ENCODE data around the gene DLAT.
"Not testable (repeated sequence)": the region's sequence is repeated elsewhere in the genome, so short reads cannot be mapped to it uniquely, and the experiment has no call there.

The DLAT gene

DNA sequence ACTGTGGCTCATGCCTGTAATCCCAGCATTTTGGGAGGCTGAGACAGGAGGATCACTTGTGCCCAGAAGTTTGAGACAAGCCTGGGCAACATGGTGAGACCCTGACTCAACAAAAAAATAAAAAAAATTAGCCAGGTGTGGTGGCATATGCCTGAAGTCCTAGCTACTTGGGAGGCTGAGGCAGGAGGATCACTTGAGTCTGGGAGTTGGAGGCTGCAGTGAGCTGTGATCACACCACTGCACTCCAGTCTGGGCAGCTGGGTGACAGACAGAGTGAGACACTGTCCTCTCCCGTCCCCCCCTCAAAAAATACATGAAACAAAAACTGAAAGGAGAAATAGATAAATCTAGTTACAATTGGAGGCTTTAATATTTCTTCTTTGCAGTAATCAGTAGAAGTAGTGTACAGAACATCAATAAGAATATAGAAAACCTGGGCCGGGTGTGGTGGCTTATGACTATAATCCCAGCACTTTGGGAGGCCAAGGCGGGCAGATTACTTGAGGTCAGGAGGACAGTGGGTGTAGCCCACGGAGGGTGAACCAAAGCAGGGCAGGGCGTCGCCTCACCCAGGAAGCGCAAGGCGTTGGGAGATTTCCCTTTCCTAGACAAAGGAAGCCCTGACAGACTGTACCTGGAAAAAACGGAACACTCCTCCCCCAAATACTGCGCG is 19.6 kb upstream of the DLAT start:
- DNase-seq: no peak

DNA sequence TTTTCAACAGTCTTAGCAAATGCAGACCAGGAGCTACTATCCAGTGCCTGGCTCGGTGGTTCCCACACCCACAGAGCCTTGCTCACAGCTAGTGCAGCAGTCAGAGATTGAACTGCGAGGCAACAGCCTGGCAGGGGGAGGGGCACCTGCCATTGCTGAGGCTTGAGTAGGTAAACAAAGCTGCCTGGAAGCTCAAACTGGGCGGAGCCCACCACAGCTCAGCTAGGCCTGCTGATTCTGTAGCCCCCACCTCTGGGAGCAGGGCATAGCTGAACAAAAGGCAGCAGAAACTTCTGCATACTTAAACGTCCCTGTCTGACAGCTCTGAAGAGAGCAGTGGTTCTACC is 19.1 kb upstream of the DLAT start:
- DNase-seq: not testable (repeated sequence)

DNA sequence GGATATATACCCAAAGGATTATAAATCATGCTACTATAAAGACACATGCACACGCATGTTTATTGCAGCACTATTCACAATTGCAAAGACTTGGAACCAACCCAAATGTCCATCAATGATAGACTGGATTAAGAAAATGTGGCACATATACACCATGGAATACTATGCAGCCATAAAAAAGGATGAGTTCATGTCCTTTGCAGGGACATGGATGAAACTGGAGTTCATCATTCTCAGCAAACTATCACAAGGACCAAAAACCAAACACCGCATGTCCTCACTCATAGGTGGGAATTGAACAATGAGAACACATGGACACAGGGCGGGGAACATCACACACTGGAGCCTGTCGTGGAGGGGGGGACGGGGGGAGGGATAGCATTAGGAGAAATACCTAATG is 13.8 kb upstream of the DLAT start:
- DNase-seq: not testable (repeated sequence)

DNA sequence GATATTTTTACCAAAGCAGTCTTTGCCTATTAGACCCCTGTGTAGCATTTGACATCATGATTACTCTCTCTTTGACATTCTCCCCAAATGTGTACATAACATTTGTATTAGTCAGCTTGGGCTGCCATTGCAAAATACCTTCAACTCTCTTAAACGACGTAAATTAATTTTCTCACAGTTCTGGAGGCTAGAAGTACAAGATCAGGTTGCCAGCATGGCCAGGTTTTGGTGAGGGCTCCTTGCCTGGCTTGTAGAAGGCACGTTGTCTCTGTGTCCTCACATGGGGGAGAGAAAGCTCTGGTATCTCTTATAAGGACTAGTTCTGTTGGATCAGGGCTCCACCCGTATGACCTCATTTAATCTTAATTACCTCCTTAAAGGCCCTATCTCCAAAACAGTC is 12.3 kb upstream of the DLAT start:
- no peak for DNase-seq

DNA sequence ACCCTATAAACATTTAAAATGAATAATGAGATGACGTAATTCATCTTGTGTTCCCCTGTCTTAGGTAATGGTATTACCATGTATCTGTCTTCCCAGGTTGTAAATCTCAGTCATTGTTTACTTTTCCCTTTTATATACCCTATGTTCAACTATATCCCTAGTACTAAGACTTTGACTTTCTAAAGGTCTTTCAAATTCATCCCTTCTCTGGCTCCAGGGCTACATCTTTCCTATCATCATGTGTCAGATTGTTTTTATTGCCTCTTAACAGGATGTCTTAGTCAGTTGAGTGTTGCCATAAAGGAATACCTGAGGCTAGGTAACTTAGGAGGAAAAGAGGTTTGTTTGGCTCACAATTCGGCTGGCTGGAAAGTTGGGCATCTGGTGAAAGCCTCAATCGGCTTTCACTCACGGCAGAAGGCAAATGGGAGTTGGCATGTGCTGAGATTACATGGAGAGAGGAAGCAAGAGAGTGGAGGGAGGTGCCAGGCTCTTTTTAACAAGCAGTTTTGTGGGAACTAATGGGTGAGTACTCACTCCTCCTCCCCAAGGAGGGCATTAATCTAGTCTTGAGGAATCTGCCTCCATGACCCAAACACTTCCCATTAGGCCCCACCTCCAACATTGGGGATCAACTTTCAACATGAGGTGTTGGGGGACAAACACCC is 11.6 kb upstream of the DLAT start:
- DNase-seq: no peak

DNA sequence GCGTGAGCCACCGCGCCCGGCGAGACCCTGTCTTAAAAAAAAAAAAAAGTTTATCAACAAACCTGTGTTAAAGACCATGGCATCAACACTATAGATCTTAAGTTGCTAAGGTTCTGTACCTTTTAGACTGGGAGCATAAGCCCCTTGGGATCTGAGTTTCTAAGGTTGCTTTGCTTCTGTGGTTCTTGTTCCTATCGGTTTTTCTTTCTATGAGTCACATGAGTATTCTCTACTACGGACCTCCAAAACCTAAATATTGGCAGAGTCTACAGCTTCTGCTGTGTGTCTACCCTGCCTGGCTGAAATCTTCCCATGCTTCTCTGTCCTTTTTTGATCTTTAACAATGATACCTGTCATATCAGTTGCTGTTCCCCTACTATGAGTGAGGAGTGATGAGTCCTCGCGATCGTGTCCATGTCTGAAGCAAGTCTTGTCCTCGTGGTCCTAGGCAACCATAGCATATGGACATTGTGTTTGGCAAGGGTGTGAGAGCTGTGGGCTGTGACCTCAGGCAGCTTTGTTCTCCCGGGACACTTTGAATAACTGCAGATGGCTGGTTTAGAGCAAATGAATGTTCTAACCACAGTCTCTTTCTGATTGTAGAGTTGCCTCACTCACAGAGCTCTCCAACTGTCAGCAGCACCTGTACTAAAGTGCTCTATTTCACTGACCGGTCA is 9.0 kb upstream of the DLAT start:
- no peak for DNase-seq

DNA sequence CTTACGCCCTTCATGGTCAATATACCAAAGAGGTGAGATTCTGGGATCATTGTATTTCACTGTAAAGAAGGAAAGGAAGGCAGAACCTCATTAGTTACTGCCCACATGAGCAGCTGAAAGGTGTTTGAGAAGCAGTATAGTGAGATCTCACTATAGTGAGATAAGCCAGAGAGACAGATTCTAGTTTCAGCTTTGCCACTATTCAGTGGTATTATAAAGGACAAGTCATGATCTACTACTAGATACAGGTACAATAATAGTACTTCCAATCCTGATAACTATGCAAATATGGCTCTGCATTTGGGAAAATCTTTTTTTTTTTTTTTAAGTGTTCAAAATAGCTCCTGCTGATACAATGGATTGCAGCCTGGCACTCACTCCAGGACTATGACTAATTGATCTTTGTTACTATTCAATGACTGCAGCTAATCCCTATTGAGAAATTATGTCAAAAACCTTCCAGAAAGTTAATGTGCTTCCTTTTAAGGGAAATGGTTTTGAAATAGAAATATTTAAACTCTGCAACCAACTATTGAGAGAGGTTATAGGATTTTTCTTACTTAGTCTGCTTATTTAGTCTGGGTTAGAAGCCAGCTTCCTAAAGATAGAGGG is 8.3 kb upstream of the DLAT start:
- no peak for DNase-seq

DNA sequence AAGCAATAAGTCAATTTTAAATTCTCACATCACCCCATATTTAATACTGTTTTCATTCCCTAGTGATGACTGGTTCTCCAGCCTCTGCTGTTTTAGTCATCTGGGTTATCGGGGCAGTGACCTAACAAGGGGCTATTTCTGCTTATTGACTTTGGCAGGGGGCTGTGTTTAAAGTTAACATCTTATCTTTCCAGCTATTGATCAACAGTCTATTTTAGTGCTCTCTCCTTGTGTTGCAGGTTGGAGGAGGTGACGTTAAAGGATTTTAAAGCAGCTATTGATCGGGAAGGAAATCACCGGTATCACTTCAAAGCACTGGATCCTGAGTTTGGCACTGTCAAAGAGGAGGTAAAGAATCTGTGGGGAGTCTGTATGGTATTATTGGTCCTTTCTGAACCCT is 7.7 kb upstream of the DLAT start:
- DNase-seq: no peak

DNA sequence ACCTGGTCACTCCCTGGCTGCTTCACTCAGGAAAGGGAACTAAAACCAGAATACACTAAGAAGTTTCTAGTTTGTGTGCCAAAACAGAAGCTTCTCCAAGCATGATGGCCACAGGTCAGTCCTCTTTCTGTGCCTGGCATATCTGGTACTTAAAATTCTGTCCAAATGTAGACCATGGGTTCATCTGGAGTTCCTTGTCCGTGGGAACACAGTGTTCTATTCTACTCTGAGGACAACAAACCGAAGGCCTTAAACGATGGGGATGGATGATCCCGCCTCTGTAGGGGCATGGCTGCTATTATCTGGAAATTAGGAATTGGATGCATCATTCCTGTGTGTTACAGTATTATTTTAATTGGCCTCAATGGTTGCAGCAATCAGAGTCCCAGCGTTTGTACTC is 6.1 kb upstream of the DLAT start:
- no peak for DNase-seq

DNA sequence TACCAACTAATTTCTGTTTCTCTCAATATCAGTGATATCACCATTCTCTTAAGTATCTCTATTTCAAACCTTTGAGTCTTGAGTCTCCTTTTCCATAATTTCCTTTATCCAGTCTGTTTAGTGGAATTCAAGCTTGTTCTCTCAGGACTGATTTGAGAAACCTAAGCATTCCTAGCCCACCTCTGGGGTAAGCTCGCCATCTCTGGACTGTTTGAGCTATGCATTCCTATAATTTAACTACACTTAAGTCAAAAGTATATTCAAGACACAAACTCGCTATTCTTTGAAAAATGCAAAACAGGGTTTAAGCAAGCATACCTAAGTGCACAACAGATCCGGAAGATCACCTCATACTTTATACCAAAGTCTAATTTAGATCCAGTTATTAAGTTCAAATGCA is 2.1 kb upstream of the DLAT start:
- DNase-seq: no peak

DNA sequence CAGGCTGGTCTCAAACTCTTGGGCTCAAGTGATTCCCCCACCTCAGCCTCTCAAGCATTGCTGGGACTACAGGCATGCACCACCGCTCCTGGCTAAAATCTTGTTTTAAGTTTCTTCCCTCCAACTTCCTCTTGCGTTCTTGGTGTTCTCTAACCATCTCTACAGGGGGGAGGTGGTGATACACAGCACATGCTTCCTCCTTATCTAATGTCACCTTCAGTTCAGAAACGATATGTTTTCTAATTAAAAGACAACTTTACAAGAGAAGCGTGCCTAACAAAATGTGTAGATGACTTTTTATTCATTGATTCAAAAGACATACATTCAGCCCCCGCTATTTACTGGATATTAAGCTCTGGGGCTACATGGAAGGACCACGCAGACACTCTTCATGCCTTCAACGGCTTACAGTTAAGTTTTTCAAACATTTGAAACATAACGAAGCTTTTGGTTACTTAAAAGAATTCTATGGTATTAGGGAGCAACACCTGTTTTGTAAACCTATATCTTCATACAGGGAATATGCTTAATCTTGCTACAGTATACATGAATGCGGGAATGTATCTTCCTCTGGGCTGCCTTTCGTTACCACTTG is 933 bp upstream of the DLAT start:
- DNase-seq: no peak

DNA sequence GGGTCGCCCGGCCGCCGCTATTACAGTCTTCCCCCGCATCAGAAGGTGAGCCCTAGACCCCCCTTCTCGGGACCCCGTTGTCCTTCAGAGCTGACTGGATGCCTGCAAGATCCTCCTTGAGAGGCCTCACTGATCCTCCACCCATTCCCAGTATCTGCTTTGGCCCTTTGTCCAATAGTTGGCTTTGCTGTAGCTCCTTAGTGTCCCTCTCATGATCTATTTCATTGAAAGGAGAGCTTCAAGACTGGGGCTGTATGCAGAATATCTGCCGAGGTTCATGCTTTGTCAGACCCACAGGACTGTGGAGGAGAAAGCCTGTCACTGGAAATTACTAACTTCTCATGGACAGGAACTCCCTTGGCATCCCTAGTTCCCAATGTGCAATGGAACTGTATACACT is 499 bp downstream of the DLAT start:
- no peak for DNase-seq

DNA sequence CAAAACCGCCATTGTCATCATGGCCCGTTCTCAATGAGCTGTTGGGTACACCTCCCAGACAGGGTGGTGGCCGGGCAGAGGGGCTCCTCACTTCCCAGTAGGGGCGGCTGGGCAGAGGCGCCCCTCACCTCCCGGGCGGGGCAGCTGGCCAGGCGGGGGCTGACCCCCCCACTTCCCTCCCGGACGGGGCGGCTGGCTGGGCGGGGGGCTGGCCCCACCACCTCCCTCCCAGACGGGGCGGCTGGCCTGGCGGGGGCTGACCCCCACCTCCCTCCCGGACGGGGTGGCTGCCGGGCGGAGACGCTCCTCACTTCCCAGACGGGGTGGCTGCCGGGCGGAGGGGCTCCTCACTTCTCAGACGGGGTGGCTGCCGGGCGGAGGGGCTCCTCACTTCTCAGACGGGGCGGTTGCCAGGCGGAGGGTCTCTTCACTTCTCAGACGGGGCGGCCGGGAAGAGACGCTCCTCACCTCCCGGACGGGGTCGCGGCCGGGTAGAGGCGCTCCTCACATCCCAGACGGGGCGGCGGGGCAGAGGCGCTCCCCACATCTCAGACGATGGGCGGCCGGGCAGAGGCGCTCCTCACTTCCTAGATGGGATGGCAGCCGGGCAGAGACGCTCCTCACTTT is 1.7 kb downstream of the DLAT start:
- not testable (repeated sequence) for DNase-seq

DNA sequence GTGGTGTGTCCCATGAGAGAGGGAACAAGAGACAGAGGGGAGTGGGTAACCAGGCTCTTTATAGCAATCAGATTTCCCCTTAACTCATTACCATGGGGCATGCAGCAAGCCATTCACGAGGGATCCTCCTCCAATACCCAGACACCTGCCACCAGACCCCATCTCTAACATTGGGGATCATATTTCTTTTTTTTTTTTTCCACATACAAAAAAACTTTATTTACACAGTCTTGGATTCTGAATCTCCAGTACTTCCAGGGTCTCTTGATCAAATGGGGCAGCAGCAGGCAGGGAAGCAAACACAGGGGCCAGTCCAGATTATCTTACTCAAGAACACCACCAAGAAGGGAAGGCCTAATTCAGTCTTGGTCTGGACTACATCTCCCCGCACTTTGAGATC is 4.3 kb downstream of the DLAT start:
- no peak for DNase-seq

DNA sequence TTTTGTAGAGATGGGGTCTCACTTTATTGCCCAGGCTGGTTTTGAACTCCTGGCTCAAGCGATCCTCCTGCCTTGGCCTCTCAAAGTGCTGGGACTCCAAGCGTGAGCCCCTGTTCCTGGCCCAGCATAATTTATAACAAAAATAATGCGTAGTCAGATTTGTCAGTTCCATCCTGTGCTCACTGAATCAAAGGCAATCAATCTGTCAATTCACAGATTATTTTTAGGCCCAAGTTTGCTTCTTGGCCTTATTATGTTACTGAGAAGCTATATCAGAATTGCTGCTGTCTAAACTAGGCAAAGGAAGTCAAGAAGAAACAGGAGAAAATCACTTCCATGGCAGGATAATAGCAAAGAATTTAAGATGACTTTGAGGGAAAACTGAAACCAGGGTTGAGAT is 8.7 kb downstream of the DLAT start:
- no peak for DNase-seq

DNA sequence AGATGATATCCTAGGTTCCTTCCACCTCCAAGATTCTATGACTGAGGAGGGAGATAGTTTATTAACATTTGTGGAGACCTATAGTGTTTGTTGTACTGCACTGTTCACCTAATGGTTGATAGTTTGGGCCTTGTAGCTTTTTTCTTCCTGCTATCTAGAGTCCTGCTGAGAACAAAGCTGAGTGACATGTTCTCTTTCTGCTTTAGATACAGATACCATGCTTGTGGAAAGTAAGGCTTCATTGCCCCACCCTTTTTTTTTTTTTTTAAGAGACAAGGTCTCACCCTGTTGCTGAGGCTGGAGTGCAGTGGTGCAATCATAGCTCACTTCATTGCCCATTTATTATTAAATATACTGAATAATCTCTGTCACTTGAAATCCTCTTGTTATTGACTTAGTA is 12.3 kb downstream of the DLAT start:
- no peak for DNase-seq

DNA sequence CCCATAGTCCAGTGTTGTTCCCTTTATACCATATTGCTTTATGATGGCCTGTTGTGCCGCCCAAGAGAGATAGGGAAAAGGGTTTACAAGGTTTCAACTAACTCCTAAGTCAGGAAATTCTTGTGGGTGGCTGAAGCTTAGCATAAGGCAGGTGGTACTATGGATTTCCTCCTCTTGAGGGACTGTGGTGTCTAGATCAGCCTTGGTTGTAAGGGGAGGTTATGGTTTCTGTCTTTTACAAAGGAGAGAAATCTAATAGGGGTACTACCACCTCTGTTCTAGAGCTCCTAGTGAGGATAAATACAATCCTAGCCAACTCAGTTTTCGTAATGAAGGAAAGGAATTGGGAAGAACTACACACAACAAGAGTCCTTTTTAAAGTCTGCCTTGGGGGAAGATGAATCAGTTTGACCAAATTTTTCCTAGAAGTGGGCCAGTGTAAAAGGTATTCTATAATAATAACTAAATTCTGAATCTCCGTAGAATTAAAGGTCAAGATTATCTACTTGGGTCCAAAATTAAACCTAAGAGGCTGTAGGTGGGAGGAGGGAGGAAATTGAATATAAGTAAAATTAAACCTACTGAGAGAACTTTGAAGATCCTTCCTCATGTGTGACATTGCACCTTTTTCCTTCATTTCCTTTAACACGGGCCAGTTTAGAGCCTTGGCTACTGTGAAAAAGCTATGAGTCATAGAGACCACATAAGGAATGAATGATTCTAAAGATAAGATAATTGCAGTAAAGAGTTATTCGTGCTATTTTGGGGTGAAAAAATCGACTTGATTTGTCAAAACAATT is 17.2 kb downstream of the DLAT start:
- no peak for DNase-seq

DNA sequence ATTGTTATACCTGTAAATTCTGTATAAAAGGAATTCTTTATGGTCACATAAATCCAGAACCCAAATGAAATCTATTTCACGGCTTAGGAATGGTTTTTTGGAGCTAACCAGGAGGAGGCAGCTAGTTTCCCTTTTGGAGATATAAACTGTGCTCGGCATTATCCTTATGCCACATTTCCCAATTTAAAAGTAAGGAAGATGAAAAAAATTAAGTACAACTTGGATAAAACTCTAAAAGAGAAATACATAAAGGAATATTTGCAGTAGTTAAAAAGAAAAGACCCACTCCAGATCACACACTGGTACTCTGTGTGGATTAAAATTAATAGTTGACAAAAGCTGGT is 17.7 kb downstream of the DLAT start:
- no peak for DNase-seq

DNA sequence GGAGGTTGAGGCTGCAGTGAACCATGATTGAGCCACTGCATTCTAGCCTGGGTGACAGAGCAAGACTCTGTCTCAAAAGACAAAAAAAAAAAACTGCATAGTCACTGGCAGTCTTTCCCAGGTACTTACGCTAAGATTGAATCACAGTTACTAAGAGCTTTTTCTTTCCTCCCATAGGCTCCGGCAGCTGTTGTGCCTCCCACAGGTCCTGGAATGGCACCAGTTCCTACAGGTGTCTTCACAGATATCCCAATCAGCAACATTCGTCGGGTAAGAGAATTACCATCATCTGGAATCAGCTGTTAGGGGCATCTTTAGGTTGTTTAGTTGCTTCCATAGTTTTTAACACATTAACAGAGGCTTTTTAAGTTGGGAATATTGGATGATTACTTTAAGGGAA is 19.8 kb downstream of the DLAT start:
- DNase-seq: no peak

DNA sequence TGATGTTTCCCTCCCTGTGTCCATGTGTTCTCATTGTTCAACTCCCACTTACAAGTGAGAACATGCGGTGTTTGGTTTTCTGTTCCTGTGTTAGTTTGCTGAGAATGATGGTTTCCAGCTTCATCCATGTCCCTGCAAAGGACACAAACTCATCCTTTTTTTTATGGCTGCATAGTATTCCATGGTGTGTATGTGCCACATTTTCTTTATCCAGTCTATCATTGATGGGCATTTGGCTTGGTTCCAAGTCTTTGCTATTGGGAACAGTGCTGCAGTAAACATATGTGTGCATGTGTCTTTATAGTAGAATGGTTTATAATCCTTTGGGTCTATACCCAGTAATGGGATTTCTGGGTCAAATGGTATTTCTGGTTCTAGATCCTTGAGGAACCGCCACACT is 21.4 kb downstream of the DLAT start:
- DNase-seq: not testable (repeated sequence)

DNA sequence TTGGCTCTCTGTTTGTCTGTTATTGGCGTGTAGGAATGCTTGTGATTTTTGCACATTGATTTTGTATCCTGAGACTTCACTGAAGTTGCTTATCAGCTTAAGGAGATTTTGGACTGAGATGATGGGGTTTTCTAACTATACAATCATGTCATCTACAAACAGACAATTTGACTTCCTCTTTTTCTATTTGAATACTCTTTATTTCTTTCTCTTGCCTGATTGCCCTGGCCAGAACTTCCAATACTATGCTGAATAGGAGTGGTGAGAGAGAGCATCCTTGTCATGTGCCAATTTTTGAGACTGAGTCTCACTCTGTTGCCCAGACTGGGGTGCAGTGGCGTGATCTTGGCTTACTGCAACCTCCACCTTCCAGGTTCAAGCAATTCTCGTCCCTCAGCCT is 23.0 kb downstream of the DLAT start:
- not testable (repeated sequence) for DNase-seq

DNA sequence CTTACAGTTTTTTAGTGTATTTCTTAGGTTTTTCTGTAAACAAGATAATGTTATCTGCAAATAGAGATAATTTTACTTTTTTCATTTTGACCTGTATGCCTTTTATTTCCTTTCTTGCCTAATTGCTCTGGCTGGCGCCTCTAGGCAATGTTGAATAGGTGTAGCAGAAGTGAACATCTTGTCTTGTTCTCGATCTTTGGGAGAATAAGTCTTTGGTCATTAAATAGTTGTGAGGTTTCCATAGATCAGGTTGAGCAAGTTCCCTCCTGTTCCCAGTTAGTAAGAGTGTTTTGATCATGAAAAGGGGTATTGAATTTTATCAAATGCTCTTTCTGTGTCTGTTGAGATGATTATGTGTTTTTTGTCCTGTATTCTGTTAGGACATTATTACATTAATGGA is 24.6 kb downstream of the DLAT start:
- DNase-seq: no peak

DNA sequence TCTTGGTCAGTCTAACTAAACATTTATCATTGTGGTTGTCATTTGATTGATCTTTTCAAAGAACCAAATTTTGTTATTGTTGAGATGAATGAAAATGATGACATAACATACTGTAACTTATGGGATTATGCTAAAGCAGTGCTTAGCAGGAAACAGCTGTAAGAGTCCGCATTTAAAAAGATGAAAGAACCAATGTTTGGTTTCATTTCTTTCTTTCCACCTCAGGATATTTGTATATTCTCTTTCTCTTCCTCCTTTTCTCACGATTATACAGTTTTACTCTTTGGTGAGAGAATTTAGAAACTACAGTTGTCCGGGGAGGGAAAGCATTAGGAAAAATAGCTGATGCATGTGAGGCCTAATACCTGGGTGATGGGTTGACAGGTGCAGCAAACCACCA is 25.5 kb downstream of the DLAT start:
- DNase-seq: no peak

Measured in NCI-H524 treated with DMSO at 0.1 percent for 48 hours (cell line).